GM12878 (cell line): ENCODE data around the gene ARVCF.

Experiments used
- BHLHE40 ChIP-seq, 2 experiments: fragments of 450-650 bp in 1 of 2; IDR thresholded peaks; 2 replicates each; pipeline ENCODE4 v1.6.1; 2011 to 2017; ENCODE audit warnings: low read depth in 2 of 2, borderline replicate concordance in 1 of 2, improper control_type of control experiment in 1 of 2, low read length in 1 of 2, mild to moderate bottlenecking in 1 of 2
- CBFB ChIP-seq: IDR thresholded peaks from 2 replicates; pipeline ENCODE4 v1.6.1; 2016; ENCODE audit warnings: antibody characterized with exemption, low read depth
- CEBPB ChIP-seq, 2 experiments: fragments of 150-350 bp in 1 of 2; IDR thresholded peaks; 2 replicates each; pipeline ENCODE4 v1.6.1; 2012 to 2014; ENCODE audit warnings: low read depth in 2 of 2, low read length in 2 of 2, borderline replicate concordance in 1 of 2, inconsistent platforms in 1 of 2
- CREB1 ChIP-seq: IDR thresholded peaks from 2 replicates; pipeline ENCODE4 v1.6.1; 2012; ENCODE audit warnings: low read depth, mild to moderate bottlenecking, inconsistent platforms
- CTCF ChIP-seq, 3 experiments: IDR thresholded peaks in 2 of 3; conservative IDR thresholded peaks in 1 of 3; 2 replicates each; pipeline ENCODE4 v1.5.1; 2011; ENCODE audit warnings: low read depth in 3 of 3, low read length in 3 of 3, mild to moderate bottlenecking in 3 of 3, control low read depth in 2 of 3, moderate library complexity in 2 of 3, inconsistent platforms in 1 of 3, mixed read lengths in 1 of 3; ENCODE audit not compliant: control insufficient read depth in 2 of 3, insufficient read depth in 1 of 3; ENCODE audit errors: extremely low read depth in 1 of 3
- ELK1 ChIP-seq: IDR thresholded peaks from 2 replicates; pipeline ENCODE4 v1.6.1; 2012; ENCODE audit warnings: low read depth, low read length, improper control_type of control experiment
- MXI1 ChIP-seq: fragments of 150-350 bp; IDR thresholded peaks from 2 replicates; pipeline ENCODE4 v1.6.1; 2011; ENCODE audit warnings: low read depth, mild to moderate bottlenecking, inconsistent platforms, low read length, improper control_type of control experiment
- MYC ChIP-seq: IDR thresholded peaks from 2 replicates; pipeline ENCODE4 v1.6.1; 2011; ENCODE audit warnings: mild to moderate bottlenecking, low read length, moderate library complexity, inconsistent platforms; ENCODE audit not compliant: insufficient read depth, insufficient replicate concordance, insufficient read length, severe bottlenecking
- RCOR1 ChIP-seq: conservative IDR thresholded peaks from 2 replicates; pipeline ENCODE4 v1.6.1; 2012; ENCODE audit warnings: low read depth, low read length, improper control_type of control experiment
- TCF7 ChIP-seq: IDR thresholded peaks from 2 replicates; pipeline ENCODE4 v1.6.1; 2014; ENCODE audit warnings: antibody characterized with exemption, borderline replicate concordance
- ZNF384 ChIP-seq: IDR thresholded peaks from 2 replicates; pipeline ENCODE4 v1.6.1; 2012; ENCODE audit warnings: low read depth, mild to moderate bottlenecking, low read length, improper control_type of control experiment, borderline replicate concordance

DNA sequence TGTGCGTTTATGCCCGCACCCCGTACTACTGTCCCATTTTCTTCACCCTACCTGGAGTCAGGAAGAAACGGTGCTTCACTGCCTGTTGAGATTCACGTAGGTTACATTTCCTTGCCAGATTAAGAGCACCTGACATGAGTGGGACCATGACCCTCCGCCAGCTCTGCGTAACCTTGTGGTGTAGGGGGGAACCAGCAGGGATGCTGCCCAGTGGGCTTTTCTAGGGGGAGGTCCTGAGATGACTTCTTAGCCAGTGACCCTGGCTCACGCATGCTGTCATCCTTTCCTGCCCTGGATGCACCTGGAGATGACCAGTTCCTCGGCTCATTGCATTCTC is 967 bp upstream of the ARVCF start:
- no peak for TF ChIP-seq BHLHE40 (IDR thresholded peaks at IDR 0.05; ENCODE audit: borderline replicate concordance in 1 of 2, low read depth in 2 of 2, low read length in 1 of 2)
- no peak for TF ChIP-seq CEBPB (IDR thresholded peaks at IDR 0.05; ENCODE audit: borderline replicate concordance in 1 of 2, low read depth in 2 of 2, low read length in 2 of 2)
- no peak for TF ChIP-seq TCF7
- no peak for TF ChIP-seq CREB1
- TF ChIP-seq RCOR1: no peak
- TF ChIP-seq MYC: no peak
- TF ChIP-seq MXI1: no peak
- no peak for TF ChIP-seq CTCF (IDR thresholded peaks at IDR 0.05 in 2 of 3, conservative IDR thresholded peaks at IDR 0.05 in 1 of 3; ENCODE audit: control insufficient read depth in 2 of 3, extremely low read depth in 1 of 3, insufficient read depth in 1 of 3, low read depth in 3 of 3, low read length in 3 of 3)
- no peak for TF ChIP-seq ZNF384
- no peak for TF ChIP-seq CBFB
- no peak for TF ChIP-seq ELK1
